GM18520 (cell line): ENCODE data around the gene CDH13.

Source experiments
- ATAC-seq: cut with Tn5 transposase; IDR thresholded peaks from one replicate; pipeline ENCODE4 v1.9.1; 2021; ENCODE audit not compliant: unreplicated experiment

The CDH13 gene

DNA sequence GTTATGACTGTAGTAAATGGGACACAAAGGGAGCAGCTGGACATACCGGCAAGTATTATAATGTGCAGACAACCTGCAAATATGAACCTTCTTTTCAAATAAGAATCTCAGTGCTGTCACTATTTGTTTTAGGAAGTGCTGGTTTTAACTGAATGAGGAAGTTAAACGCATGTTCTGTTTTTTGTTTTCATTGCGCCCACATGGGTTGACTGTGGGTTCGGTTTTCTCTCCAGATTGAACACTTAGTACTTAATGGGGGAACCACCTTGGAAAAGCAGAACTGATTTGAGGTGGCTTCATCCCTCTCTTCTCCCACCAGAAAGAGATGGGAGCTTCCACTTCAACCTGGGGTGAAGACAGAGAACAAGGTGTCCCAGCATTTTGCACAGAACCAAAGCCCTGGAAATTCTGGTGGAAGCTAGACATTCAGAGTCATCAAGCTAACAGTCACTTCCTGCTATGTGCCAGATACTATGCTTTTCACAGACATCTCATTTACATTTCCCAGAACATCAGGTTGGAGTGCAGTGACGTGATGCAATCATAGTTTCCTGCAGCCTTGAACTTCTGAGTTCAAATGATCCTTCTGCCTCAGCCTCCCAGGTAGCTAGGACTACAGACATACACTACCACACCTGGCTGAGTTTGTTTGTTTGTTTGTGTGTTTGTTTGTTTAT, 149.8 kb downstream of the CDH13 start:
- no peak for ATAC-seq

DNA sequence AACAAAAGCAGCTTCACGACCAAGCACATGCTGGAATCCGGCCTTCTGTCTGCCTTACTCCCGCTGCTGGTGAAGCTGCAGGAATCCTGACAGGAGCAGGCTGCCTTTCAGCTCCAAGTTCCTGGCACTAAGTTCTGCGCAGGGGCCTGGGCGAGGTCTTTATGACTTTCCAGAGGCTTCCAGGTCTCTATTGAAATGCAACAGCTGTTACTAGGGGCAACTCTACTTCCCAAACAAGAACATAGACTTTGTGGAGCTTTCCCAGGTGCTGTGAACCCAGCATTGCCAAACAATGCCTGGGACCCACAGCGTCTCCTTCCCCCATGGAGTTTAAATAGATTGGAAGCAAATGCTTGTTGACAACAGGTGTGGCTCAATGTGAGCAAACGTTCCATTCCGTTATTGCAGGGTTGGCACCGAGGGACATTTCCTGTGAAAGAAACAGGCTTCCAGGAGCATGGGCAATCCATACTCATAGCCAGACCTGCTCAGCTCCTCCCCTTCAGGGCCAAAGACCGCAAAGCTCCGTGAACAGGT, 156.0 kb downstream of the CDH13 start:
- no peak for ATAC-seq

DNA sequence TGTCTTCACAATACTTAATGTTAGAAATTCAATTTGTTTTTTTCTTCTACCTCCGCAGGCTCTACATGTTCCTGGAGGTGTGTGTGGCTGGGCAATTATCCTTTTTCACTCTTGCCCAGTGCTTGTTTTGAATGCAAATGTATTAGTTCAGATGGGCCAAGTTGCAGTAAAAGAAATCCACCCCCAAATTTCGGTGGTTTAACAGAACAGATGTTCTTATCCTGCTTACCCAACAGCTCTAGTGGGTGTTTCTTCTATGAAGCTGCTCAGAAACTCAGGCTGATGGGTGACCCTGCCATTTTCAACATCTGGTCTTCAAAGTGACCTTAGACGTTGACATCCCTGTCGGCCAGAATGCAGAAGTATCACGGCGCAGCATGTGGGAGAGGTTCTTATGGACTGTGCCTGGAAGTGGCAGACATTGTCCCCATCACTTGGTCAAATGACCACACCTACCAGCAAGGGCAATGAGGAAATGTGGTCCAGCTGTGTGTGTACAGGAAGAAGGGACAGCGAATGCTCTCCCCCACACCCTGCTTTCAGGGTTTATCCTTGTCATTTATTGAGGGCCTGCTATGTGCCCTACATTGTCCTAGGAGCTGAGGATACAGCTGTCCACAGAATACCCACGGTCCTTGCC, 157.3 kb downstream of the CDH13 start:
- peak; percentile 50 for ATAC-seq

GRCh38 chr16:82784573-82784968, 157.8 kb downstream of the CDH13 start:
- no peak for ATAC-seq

GRCh38 chr16:82788225-82788624, 161.5 kb downstream of the CDH13 start:
- no peak for ATAC-seq

DNA sequence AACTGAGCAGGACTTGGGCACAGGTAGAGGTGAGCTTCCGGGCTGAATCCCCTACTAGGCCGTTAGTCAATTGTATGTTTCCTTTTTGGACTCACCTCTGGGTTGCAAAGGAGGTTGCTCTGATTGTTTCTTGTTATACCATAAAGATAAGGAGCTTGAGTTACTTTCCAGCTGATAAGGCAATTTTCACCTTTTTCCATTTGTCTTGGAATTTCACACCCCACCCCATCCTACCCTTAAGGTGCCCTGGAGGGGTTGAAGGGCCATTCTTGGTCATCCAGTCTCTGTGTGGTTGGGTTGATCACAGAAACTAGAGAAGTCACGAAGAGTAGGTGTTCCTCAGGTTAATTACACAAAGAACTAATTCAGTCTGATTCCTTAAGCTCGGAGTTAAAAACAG, 162.2 kb downstream of the CDH13 start:
- ATAC-seq: no peak

DNA sequence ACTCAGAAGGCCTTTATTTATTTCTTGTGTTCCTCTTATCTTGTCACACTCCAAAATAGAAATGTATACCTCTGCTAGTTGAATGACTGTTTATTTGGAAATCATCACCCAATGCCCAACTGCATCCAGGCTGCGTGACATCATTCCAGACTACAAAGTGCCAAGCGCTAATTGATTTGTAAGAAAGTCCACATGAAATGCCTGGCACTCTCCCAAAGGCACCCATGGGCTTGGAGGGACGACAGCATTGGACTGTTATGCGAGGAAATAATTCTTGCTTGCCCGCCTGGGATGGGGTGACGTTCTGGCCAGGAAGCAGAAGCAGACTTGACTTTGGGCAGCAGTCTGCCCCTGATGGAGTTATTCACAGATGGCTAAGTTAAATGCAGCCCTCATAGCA, 165.9 kb downstream of the CDH13 start:
- no peak for ATAC-seq

GRCh38 chr16:82793528-82794245, 166.9 kb downstream of the CDH13 start:
- no peak for ATAC-seq

GRCh38 chr16:82796047-82796446, 169.3 kb downstream of the CDH13 start:
- no peak for ATAC-seq

DNA sequence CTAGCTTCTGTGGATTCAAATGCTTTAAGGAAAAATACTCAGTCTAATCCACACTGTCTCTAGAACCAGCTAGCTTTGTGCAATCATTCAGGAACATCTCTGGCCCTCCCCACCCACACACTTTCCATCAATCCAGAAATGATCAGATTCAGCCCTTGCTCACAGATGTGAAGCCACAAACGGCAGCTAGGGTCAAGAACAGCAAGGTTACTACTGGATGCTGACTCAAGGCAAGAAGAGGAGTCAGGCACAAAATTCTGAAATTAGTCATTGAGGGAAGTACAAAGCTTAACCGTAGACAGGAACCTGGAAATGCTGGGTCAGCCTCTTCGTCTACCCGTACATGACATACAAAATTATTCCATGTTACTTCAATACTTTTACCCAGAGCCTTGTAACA, 174.6 kb downstream of the CDH13 start:
- no peak for ATAC-seq

DNA sequence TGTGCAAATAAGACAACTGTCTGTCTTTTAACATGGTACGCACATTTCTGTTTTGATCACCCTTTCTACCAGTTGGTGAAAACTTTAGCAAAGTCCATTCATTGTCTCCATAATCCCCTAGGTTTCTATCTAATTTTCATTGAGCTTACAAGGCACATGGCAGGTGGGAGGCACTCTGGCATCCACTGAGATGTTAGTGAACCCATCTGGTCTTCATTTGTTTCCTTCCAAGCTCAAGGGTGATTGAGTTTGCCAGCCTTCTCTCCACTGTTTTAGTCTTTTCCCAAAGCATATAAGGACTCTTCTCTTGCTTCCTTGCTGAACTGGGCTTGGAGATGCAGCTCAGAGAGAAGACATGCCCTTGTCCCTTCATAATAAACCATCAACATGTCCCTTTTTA, 179.1 kb downstream of the CDH13 start:
- no peak for ATAC-seq

- no peak for ATAC-seq
These were observed 180.5 kb downstream of the CDH13 start for GRCh38 chr16:82807311-82807710.

DNA sequence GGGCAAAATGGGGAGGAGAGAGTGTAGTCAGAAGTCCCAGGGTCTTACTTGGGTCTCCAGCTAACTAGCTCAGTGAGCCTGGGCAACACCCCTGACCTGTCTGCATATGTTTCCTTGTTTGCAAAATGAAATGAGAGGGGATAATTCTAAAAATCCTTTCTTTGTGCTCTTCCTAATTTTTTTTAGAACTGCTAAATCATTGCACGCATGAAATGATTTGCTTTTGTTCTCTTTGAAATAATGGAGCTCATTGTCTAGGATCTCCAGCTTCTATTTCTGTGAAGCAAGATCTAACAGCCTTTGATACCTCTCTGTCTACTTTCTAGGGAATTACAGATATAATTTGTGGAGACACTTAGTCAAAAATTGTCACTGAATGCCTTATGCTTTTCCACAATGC, 181.3 kb downstream of the CDH13 start:
- no peak for ATAC-seq

DNA sequence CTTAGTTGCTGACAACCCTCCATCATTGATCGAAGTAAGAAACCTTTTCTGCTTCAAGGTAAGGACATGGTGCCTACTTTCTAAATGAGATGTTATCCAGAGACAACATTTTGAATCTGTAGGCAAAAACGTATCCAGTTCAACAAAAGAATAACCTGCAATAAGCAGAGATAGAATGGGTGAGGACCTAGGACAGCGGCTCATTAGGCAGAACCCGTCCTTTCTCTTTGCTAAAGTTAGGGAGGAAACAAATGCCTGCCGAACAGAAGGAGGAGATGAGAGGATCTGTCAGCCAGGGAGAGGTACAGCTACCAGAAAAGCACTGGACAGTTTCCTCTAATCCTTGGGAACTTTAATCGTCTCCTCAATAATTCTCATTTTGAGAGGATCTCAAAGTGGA, 183.3 kb downstream of the CDH13 start:
- no peak for ATAC-seq

GRCh38 chr16:82814059-82814458, 187.3 kb downstream of the CDH13 start:
- no peak for ATAC-seq

- no peak for ATAC-seq
These were observed 192.5 kb downstream of the CDH13 start for GRCh38 chr16:82819286-82819685.

- no peak for ATAC-seq
These were observed 194.1 kb downstream of the CDH13 start for GRCh38 chr16:82820855-82821254.

DNA sequence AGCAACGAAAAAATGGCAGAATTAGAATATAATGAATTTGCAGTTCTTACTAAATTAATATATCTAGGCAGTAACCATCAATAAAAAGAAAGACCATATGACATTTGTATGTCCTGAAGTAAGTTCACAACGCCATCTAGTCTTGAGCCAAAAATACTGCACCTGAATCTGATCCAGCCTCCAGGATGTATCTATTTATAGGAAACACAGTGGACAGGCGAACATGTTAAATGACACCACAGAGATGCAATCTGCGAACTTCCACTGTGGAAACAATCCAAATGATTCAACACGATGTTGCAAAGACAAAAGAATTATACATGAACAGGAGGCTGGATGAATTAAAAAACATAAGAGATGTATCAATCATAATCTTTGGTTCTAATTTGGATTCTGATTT, 197.6 kb downstream of the CDH13 start:
- no peak for ATAC-seq

GRCh38 chr16:82829301-82829700, 202.5 kb downstream of the CDH13 start:
- ATAC-seq: no peak

- no peak for ATAC-seq
These were observed 204.2 kb downstream of the CDH13 start for GRCh38 chr16:82830944-82831343.

DNA sequence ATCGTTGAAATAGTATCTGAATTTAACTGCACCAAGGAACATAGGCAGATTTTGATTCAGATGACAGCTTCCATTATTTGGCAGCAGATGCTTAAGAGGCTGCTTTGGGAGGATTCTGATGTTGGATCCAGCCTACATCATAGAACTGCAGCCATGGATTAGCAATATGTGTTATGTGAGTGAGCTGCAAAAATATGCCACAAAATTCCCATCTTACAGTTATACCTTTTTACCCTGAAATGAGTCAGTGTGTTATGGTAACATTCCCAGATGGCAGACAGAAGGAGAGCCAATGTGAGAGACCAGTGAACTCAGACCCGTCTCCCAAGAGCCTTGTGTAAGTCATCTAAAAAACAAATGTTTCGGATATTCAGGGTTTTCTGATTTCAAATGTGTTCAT, 206.1 kb downstream of the CDH13 start:
- no peak for ATAC-seq

DNA sequence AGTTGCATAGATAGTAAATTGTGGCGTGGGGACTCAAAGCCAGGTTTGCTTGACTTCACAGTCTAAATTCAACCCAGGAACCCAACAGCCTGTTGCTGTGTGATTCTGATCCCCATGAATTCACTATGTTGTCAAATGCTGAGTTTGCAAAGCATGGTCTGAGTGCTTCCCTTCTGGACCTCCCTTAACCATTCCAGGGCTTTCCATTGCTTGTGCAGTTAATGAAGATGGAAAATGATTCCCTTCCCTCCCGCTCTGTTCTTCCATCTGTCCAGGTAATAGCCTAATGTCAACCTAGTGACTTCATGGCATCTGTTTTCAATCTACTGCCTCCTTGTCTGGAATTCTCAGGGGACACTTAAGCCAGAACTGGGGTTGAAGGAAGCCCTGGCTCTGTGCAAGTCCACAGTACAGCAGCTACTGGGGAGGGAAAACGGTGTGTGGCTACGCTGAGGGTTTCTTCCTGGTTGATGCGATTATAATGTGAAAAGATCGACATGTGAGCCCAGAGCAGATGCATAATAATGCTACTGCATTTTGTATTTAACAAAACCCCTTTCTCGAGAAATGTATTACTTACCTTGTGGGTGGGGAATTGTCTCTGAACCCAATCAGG, 206.7 kb downstream of the CDH13 start:
- ATAC-seq: no peak
